ENCODE measurements around the gene RALGDS. TPM values are rescaled to one million over a fixed set of nuclear protein-coding genes. Genes with fewer than 3 reads are reported as not detected.

RALGDS gene
- 10 to 100 TPM; 82.4 to 83.8 TPM for total RNA-seq

GRCh38 chr9:133121198-133121914 is at the start of gene RALGDS:
RALGDS (minus strand) TSS chr9:133121240; CDS start chr9:133121154, 86 bp downstream.

GRCh38 chr9:133163504-133164172 is 42.6 kb upstream of the RALGDS start, which contains the start of gene GBGT1:
GBGT1 (minus strand) TSS chr9:133163914; CDS start chr9:133162412, 1,502 bp downstream.

GRCh38 chr9:133061764-133062145 is 59.3 kb downstream of the RALGDS start, which contains the start of gene CEL:
CEL (plus strand) TSS chr9:133061981; CDS start chr9:133062003, 22 bp downstream.

Small RNA genes within 50 kb of the gene (microRNA-seq; reads per million reads assigned to microRNA genes)
- gene MIR6877 (ENCODE audit: borderline microRNAs expressed, borderline replicate concordance), result 1.5 reads per million

Other genes with a start within 250 kb of the RALGDS start
- gene AK8, start 243.0 kb downstream of the RALGDS start, total RNA-seq, result not detected
- gene SPACA9, start 242.3 kb downstream of the RALGDS start, total RNA-seq, result 1 to 10 TPM; 1.3 to 2.7 TPM
- 10 to 100 TPM; 37.4 to 39.1 TPM for gene TSC1, start 176.6 kb downstream of the RALGDS start, total RNA-seq
- gene GFI1B, start 142.5 kb downstream of the RALGDS start, total RNA-seq, result not detected
- gene GTF3C5, start 90.2 kb downstream of the RALGDS start, total RNA-seq, result 10 to 100 TPM; 66.6 to 67.5 TPM
- 1 to 10 TPM; 2.2 to 2.6 TPM for gene CEL, start 59.3 kb downstream of the RALGDS start, total RNA-seq
- 1 to 10 TPM; 4.7 to 5.1 TPM for gene GBGT1, start 42.7 kb upstream of the RALGDS start, total RNA-seq
- not detected for gene OBP2B, start 88.0 kb upstream of the RALGDS start, total RNA-seq
- gene ABO, start 154.0 kb upstream of the RALGDS start, total RNA-seq, result under 1 TPM; 0.22 to 0.50 TPM
- gene SURF6, start 214.9 kb upstream of the RALGDS start, total RNA-seq, result 10 to 100 TPM; 17.0 to 17.9 TPM
- gene MED22, start 226.9 kb upstream of the RALGDS start, total RNA-seq, result 10 to 100 TPM; 22.9 to 23.1 TPM
- 1,000 to 10,000 TPM; 2,499 to 2,534 TPM for gene RPL7A, start 227.0 kb upstream of the RALGDS start, total RNA-seq
- gene SURF1, start 235.2 kb upstream of the RALGDS start, total RNA-seq, result 10 to 100 TPM; 38.3 to 40.0 TPM
- 10 to 100 TPM; 15.1 to 16.5 TPM for gene SURF2, start 235.3 kb upstream of the RALGDS start, total RNA-seq

Measured in activated naive CD4-positive, alpha-beta T cell treated with anti-CD3 and anti-CD28 coated beads, Interleukin-2, amount 10 ng/mL, durations not matched to agents 5 hours and 36 hours (primary cell).